OCI-LY7 (cell line): ENCODE results near the gene NPC2. TPM values are rescaled to one million over a fixed set of nuclear protein-coding genes. Genes with fewer than 3 reads are reported as not detected.

Source experiments
- BruUV-seq: library from RNA; stranded (reverse); fragments of 400-500 nt; replicated peaks from 2 replicates; lab custom pipeline; 2021; lab: Mats Ljungman, UMichigan
- CTCF ChIA-PET: fragments of 300-600 bp; sonication (Branson Sonifier 250); formaldehyde crosslinking; loops from one replicate; lab custom pipeline; 2022; ENCODE audit warnings: antibody characterized with exemption; ENCODE audit not compliant: unreplicated experiment; lab: Charles Lee
- POLR2A ChIA-PET: fragments of 300-600 bp; sonication (Branson Sonifier 250); formaldehyde crosslinking; loops from one replicate; lab custom pipeline; 2022; ENCODE audit warnings: antibody characterized with exemption; lab: Charles Lee
- DNase-seq: peaks from one replicate; pipeline ENCODE4 v3.0.0-alpha.2; 2015; ENCODE audit warnings: low spot score
- H2AFZ ChIP-seq: fragments of 200-600 bp; sonication (generic), shearing (Covaris generic); 2 replicates; pipeline ENCODE4 v1.6.1; 2014; ENCODE audit warnings: mild to moderate bottlenecking, antibody characterized with exemption, low read length, moderate library complexity
- H3K27ac ChIP-seq: fragments of 200-600 bp; sonication (generic); 2 replicates; pipeline ENCODE4 v1.5.1; 2014; ENCODE audit warnings: mixed run types, low read depth, mild to moderate bottlenecking, moderate library complexity, low read length, inconsistent platforms; ENCODE audit not compliant: poor library complexity, severe bottlenecking
- H3K36me3 ChIP-seq: fragments of 200-600 bp; sonication (generic); 2 replicates; pipeline ENCODE4 v1.6.1; 2014; ENCODE audit warnings: mild to moderate bottlenecking, antibody characterized with exemption, low read length, moderate library complexity, mixed read lengths; ENCODE audit not compliant: insufficient read depth
- H3K4me1 ChIP-seq: fragments of 200-600 bp; sonication (generic); 2 replicates; pipeline ENCODE4 v1.5.1; 2014; ENCODE audit warnings: mild to moderate bottlenecking, low read length; ENCODE audit not compliant: insufficient read depth, poor library complexity, severe bottlenecking
- H3K4me2 ChIP-seq: fragments of 200-600 bp; sonication (generic); 2 replicates; pipeline ENCODE4 v1.6.1; 2014; ENCODE audit warnings: mild to moderate bottlenecking, low read length
- H3K4me3 ChIP-seq: fragments of 200-600 bp; sonication (generic); 2 replicates; pipeline ENCODE4 v1.5.1; 2014; ENCODE audit warnings: mild to moderate bottlenecking, low read depth, low read length; ENCODE audit not compliant: poor library complexity, severe bottlenecking
- H3K79me2 ChIP-seq: fragments of 200-600 bp; sonication (generic); 2 replicates; pipeline ENCODE4 v1.6.1; 2016; ENCODE audit warnings: low read depth, mild to moderate bottlenecking, low read length, moderate library complexity, mixed read lengths; ENCODE audit not compliant: insufficient read depth
- H3K9me2 ChIP-seq: fragments of 200-600 bp; sonication (generic); 2 replicates; pipeline ENCODE4 v1.6.1; 2016; ENCODE audit warnings: mild to moderate bottlenecking, low read length, mixed read lengths; ENCODE audit not compliant: insufficient read depth
- H3K9me3 ChIP-seq: fragments of 200-600 bp; sonication (generic); 2 replicates; pipeline ENCODE4 v1.6.1; 2014; ENCODE audit warnings: mild to moderate bottlenecking, mixed run types, low read length, mixed read lengths
- H4K20me1 ChIP-seq: fragments of 200-600 bp; sonication (generic); 2 replicates; pipeline ENCODE4 v1.6.1; 2014; ENCODE audit warnings: mild to moderate bottlenecking, antibody characterized with exemption, low read length, moderate library complexity, mixed read lengths; ENCODE audit not compliant: insufficient read depth
- CTCF ChIP-seq: fragments of 200-600 bp; sonication (generic); conservative IDR thresholded peaks from 2 replicates; pipeline ENCODE4 v1.5.1; 2014; ENCODE audit warnings: mild to moderate bottlenecking, antibody characterized with exemption, low read length, moderate library complexity, mixed read lengths
- EZH2phosphoT487 ChIP-seq: fragments of 200-600 bp; sonication (generic); IDR thresholded peaks from 2 replicates; pipeline ENCODE4 v1.6.1; 2018; ENCODE audit warnings: low read depth, borderline replicate concordance, mild to moderate bottlenecking, mixed run types, antibody characterized with exemption, low read length, moderate library complexity, mixed read lengths
- intact Hi-C: fragments of 100-400 bp; cut with micrococcal nuclease; formaldehyde crosslinking; loops from one replicate; pipeline ENCODE4 v1.10.0; 2022; ENCODE audit not compliant: unreplicated experiment
- total RNA-seq, 2 experiments: library from RNA; depleted of rRNA in 1 of 2; stranded (reverse); fragments of >200 nt in 1 of 2; shearing (Covaris generic) in 1 of 2; gene quantifications; 2 replicates each; pipeline ENCODE4 v1.2.3, GENCODE V29; 2014 to 2022

NPC2 gene
- total RNA-seq, 2 experiments from 2014 or later = 37.8 to 80.8 TPM

DNA sequence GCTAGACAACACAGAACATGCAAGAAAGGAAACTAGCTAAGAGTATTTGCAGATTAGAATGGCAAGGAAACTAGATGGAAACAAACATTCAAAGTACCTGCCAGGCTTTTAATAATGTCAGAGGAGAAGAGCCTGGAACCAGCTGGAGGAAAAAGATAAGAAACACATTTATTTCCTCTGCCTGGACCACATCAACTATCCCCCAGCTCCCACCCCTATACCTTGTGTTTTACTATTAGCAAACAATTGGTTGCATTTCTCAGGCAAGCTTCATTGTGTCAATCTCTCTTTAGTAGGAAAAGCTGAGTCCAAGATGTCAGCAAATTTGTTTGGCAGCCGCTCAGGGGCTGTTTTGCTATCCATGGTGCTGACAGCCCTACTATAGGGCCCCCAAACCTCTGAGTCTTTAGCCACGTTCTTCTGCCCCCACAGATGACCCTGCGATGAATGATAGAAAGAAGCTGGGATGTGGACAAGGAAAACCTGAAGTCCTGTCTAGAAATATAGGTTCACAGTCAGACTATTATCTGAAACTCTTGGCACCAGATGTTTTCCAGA, 55.5 kb downstream of the NPC2 start:
- ChIA-PET POLR2A (interaction anchor here (1.2 kb wide), 1 partner anchor 16 kb away, joined by 3 read pairs; no protein-coding TSS in a partner anchor), CTCF (interaction anchor here (0.8 kb wide), 1 partner anchor 32 kb away, joined by 3 read pairs; no protein-coding TSS in a partner anchor)
- Histone ChIP-seq H4K20me1 (no peaks in the 10 kb centered on the region), H3K27ac (no peak overlapping the region), H3K4me3 (no peak overlapping the region), H2AFZ (no peak overlapping the region), H3K36me3 (no peaks in the 10 kb centered on the region), H3K4me1 (no peaks in the 10 kb centered on the region), H3K79me2 (no peaks in the 10 kb centered on the region), H3K9me3 (no peaks in the 10 kb centered on the region), H3K4me2 (no peak overlapping the region), H3K9me2 (no peaks in the 10 kb centered on the region)
- no TSS peak for BruUV-seq
- TF ChIP-seq EZH2phosphoT487 (no peak), CTCF (no peak)
- intact Hi-C loops = no loop called here
- DNase-seq = no peak

GRCh38 chr14:74434294-74434693, 58.8 kb downstream of the NPC2 start:
- no TSS peak for BruUV-seq
- Histone ChIP-seq H4K20me1 (no peaks in the 10 kb centered on the region), H3K79me2 (no peaks in the 10 kb centered on the region), H2AFZ (no peak overlapping the region), H3K9me2 (no peaks in the 10 kb centered on the region), H3K27ac (no peak overlapping the region), H3K36me3 (no peaks in the 10 kb centered on the region), H3K4me2 (no peak overlapping the region), H3K9me3 (no peaks in the 10 kb centered on the region), H3K4me3 (no peak overlapping the region), H3K4me1 (no peaks in the 10 kb centered on the region)
- CTCF ChIA-PET = no interaction called here
- DNase-seq = no peak
- POLR2A ChIA-PET = no interaction called here
- no peak for TF ChIP-seq CTCF
- TF ChIP-seq EZH2phosphoT487 = no peak
- intact Hi-C loops = no loop called here

DNA sequence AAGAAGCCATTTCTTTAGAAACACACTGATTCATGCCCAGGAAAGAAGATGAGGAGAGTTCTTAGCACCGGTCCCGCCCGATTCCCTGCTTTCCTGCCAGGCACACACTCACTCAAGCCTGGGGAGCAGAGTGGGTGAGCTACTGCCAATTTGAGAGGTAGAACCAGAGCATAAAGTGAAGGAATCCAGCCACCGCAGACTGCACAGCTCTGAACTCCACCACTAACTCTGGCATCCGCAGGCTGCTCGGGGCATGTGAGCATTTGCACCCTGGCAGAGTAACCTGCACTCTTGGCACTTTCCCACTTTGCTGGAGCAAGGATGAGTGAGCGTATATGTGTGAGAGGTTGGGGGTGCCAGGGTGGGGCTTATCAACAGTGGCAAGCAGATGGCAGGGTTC, 63.1 kb downstream of the NPC2 start:
- Histone ChIP-seq H2AFZ (no peak overlapping the region), H3K4me1 (no peaks in the 10 kb centered on the region), H4K20me1 (no peaks in the 10 kb centered on the region), H3K9me2 (no peaks in the 10 kb centered on the region), H3K79me2 (no peaks in the 10 kb centered on the region), H3K27ac (no peak overlapping the region), H3K36me3 (no peaks in the 10 kb centered on the region), H3K4me3 (no peak overlapping the region), H3K4me2 (no peak overlapping the region), H3K9me3 (no peaks in the 10 kb centered on the region)
- intact Hi-C loops = no loop called here
- POLR2A ChIA-PET = no interaction called here
- CTCF ChIA-PET = no interaction called here
- no peak for TF ChIP-seq EZH2phosphoT487
- TF ChIP-seq CTCF = no peak
- DNase-seq = no peak
- no TSS peak for BruUV-seq
